Memory B cell (primary cell): Measurements from ENCODE around the gene ATPAF2.

Source experiments
- ATAC-seq: fragments of 150-1000 bp; cut with Tn5 transposase; 2 replicates; pipeline ENCODE4 v1.10.0; 2021; ENCODE audit warnings: low read depth, mild to moderate bottlenecking, moderate library complexity
- DNase-seq, 2 donors: peaks; one replicate each; pipeline ENCODE4 v3.0.0; 2022; ENCODE audit warnings: low spot score in 2 of 2
- H3K27ac Mint-ChIP-seq: one replicate; pipeline ENCODE4 v1.8.0; 2022; ENCODE audit warnings: mild to moderate bottlenecking, moderate library complexity, mixed read lengths
- H3K27me3 Mint-ChIP-seq: one replicate; pipeline ENCODE4 v1.8.0; 2022; ENCODE audit warnings: mixed read lengths
- H3K36me3 Mint-ChIP-seq: one replicate; pipeline ENCODE4 v1.8.0; 2022; ENCODE audit warnings: mild to moderate bottlenecking, mixed read lengths
- H3K4me1 Mint-ChIP-seq: one replicate; pipeline ENCODE4 v1.8.0; 2022; ENCODE audit warnings: mixed read lengths
- H3K4me3 Mint-ChIP-seq: one replicate; pipeline ENCODE4 v1.8.0; 2022; ENCODE audit warnings: mild to moderate bottlenecking, moderate library complexity, mixed read lengths
- H3K9me3 Mint-ChIP-seq: one replicate; pipeline ENCODE4 v1.8.0; 2022; ENCODE audit warnings: mixed read lengths

ATPAF2 gene

DNA sequence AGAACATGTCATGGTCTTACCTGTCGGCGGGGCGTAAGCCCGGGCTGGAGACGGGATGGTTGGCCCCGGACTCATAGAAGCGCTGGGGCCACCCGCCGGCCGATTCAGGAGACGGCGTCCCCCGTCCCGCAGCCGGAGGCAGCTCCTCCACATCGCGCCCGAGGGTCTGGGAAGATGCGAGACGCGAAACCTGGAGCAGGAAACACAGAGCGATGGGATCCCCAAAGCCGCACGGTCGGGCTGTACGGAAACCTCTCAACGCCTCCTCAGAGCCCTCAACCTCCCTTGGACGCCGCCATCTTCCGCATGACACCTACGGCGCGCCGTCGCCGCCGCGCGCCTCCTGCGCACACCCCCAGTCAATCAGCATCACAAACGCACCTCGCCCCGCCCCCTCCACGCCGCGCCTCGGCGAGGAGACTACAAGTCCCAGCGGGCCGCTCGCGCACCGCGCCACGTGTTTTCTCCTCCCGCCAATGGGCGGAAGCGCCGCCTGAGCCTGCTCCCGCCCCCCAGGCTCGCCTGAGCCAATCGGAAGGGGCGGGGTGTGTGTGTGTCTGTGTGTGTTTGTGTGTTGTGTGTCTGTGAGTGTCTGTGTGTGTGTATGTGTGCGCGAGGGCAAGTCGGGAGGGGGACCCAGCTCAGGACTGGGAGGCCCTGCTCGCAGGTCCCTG is at the start of gene ATPAF2, which contains the start of gene GID4:
ATPAF2 (minus strand) TSS at position 308 of the 674 bp plus-strand sequence; CDS start at position 153, 155 bp downstream.
GID4 (plus strand) TSS at position 548 of the 674 bp plus-strand sequence; CDS start at position 605, 57 bp downstream.
- H3K36me3 Mint-ChIP-seq: peaks cover 2% of the 10 kb centered on the region
- peak; percentile 98 to 99 for DNase-seq
- H3K9me3 Mint-ChIP-seq: no peaks in the 10 kb centered on the region
- H3K4me1 Mint-ChIP-seq: peaks cover 39% of the 10 kb centered on the region
- H3K4me3 Mint-ChIP-seq: peak within 1 kb of the TSS; percentile 87
- H3K27ac Mint-ChIP-seq: peak within 1 kb of the TSS; percentile 58
- no peaks in the 10 kb centered on the region for H3K27me3 Mint-ChIP-seq
- peak; percentile 85 for ATAC-seq

DNA sequence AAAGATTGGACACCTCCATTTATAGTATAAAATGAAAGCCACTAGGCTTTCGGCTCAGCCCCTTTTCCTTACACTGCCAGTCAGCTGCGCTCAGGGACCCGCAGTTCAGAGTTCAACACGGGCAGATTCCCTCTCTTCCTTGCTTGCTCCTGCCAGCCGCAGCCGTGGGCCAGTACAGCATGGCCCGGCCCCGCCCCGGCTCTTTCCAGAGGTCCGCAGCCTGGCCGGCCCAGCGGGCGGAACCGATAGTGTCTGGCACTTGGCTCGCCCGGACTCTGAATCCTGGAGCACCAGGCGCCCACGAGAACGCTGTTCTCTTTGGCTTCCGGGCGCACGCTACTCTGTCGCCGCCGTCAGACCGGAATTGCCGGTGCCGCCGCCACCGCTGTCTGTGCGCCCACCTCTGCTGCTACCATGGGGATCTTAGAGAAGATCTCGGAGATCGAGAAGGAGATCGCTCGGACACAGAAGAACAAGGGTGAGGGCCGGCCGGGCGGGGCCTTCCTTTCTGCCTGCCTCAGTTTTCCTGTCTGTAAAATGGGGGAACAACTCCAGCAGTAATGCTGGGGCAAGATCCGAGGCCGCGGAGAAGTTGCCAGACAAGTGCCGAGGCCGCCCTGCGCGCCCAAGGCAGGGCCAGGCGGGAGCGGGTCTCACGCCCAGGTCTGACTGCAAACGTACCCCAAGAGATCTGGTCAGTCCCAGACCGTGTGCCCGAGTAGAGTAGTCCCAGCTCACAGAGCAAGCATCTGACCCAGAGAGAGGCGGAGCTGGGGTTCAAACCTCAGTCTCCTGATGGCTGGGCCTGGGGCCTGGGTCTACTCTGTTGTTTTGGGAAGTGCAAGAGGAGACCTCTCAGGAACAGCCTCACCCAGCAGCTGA is 48.9 kb upstream of the ATPAF2 start, which contains the start of gene DRG2:
DRG2 (plus strand) TSS at position 339 of the 882 bp plus-strand sequence; CDS start at position 415, 76 bp downstream.
- H3K27me3 Mint-ChIP-seq: no peaks in the 10 kb centered on the region
- no peaks in the 10 kb centered on the region for H3K9me3 Mint-ChIP-seq

GRCh38 chr17:18084256-18084655 is 45.3 kb upstream of the ATPAF2 start:
- Mint-ChIP-seq H3K9me3 (no peaks in the 10 kb centered on the region), H3K4me3 (no peak overlapping the region), H3K4me1 (peaks cover 13% of the 10 kb centered on the region), H3K36me3 (peaks cover 2% of the 10 kb centered on the region), H3K27ac (no peak overlapping the region), H3K27me3 (peaks cover 3% of the 10 kb centered on the region)
- DNase-seq (no peak), ATAC-seq (no peak)

More for the DNA sequence above, 48.9 kb upstream of the ATPAF2 start, which contains the start of gene DRG2:
- H3K4me3 Mint-ChIP-seq: peak within 1 kb of the TSS; percentile 100
- DNase-seq: peak; percentile 91 to 97
- peaks cover 3% of the 10 kb centered on the region for H3K36me3 Mint-ChIP-seq
- peak; percentile 95 for ATAC-seq
- H3K4me1 Mint-ChIP-seq: peaks cover 19% of the 10 kb centered on the region
- H3K27ac Mint-ChIP-seq: peak within 1 kb of the TSS; percentile 94

- Mint-ChIP-seq H3K27ac (no peak overlapping the region), H3K36me3 (no peaks in the 10 kb centered on the region), H3K27me3 (peaks cover 12% of the 10 kb centered on the region), H3K9me3 (no peaks in the 10 kb centered on the region), H3K4me1 (no peaks in the 10 kb centered on the region), H3K4me3 (no peak overlapping the region)
- ATAC-seq (no peak), DNase-seq (no peak)
Measured at GRCh38 chr17:18079543-18079942, 40.6 kb upstream of the ATPAF2 start.

DNA sequence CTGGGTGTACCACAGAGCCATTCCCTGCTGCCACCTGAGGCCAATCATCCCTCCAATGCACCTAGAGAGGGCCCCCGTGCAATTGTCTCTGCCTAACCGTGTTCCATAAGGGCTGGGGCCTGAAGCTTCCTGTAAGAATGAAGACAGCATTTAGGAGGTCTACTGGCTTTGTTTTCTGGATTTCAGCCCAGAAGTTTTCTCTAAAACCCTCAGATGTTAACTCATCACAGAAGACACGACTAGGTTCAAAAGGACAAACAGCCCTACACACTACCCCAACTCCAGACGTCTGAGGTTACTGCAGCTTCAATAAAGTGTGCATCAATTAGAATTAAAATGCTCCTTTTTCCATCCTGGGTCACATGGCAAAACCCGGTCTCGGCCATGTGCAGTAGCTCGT is 38.0 kb upstream of the ATPAF2 start:
- Mint-ChIP-seq H3K36me3 (no peaks in the 10 kb centered on the region), H3K27ac (no peak overlapping the region), H3K9me3 (no peaks in the 10 kb centered on the region), H3K4me1 (no peaks in the 10 kb centered on the region), H3K27me3 (peaks cover 14% of the 10 kb centered on the region), H3K4me3 (no peak overlapping the region)
- DNase-seq (no peak), ATAC-seq (no peak)

GRCh38 chr17:18074566-18075272 is 35.8 kb upstream of the ATPAF2 start:
- Mint-ChIP-seq H3K9me3 (no peaks in the 10 kb centered on the region), H3K27me3 (peaks cover 12% of the 10 kb centered on the region), H3K36me3 (no peaks in the 10 kb centered on the region), H3K4me1 (no peaks in the 10 kb centered on the region), H3K27ac (no peak overlapping the region), H3K4me3 (no peak overlapping the region)
- ATAC-seq: no peak
- no peak for DNase-seq

DNA sequence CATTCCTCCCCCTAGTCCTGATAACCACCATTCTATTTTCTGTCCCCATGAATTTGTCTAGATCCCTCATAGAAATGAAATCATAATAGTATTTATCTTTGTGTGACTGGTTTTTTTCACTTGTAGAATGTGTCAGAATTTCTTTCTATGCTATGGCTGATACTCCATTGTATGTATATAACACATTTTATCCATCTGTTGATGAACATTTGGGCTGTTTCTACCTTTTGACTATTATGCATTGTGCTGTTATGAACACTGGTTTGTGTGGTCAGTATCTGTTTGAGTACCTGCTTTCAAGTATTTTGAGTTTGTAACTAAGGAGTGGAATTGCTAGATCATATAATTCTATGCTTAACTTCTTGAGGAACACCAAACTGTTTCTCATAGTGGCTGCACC is 32.8 kb upstream of the ATPAF2 start:
- no peak for ATAC-seq
- Mint-ChIP-seq H3K4me3 (no peak overlapping the region), H3K4me1 (no peaks in the 10 kb centered on the region), H3K9me3 (no peaks in the 10 kb centered on the region), H3K27me3 (peaks cover 7% of the 10 kb centered on the region), H3K36me3 (peaks cover 2% of the 10 kb centered on the region), H3K27ac (no peak overlapping the region)
- DNase-seq: no peak

- Mint-ChIP-seq H3K27me3 (peaks cover 7% of the 10 kb centered on the region), H3K9me3 (no peaks in the 10 kb centered on the region), H3K4me1 (no peaks in the 10 kb centered on the region), H3K4me3 (no peak overlapping the region), H3K36me3 (peaks cover 4% of the 10 kb centered on the region), H3K27ac (no peak overlapping the region)
- DNase-seq (no peak), ATAC-seq (no peak)
Measured at GRCh38 chr17:18070861-18071340, 31.9 kb upstream of the ATPAF2 start.

- DNase-seq (no peak), ATAC-seq (no peak)
- H3K27me3 Mint-ChIP-seq: no peaks in the 10 kb centered on the region
- H3K4me3 Mint-ChIP-seq: no peak overlapping the region
- peaks cover 15% of the 10 kb centered on the region for H3K36me3 Mint-ChIP-seq
- no peak overlapping the region for H3K27ac Mint-ChIP-seq
- H3K9me3 Mint-ChIP-seq: no peaks in the 10 kb centered on the region
- no peaks in the 10 kb centered on the region for H3K4me1 Mint-ChIP-seq
Measured at GRCh38 chr17:18069101-18069500, 30.1 kb upstream of the ATPAF2 start.

DNA sequence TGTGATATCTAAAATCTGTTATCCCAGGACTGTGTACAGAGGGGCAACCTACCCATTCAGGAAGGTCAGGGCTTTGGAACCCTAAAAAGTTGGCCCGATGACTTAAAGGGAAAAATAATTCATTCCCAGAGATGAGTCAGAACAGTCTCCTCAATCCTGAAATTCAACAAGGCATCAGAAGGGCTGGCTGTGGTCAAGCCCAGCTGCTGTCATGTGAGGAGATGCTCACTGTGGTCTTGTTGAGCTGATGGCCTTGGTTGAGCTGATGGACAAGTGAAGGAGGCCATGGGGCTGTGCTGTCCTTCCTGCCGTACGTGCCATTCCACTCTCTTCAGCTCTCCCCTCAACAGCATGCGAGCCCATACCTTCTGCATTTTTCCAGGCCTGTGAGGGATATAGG is 27.9 kb upstream of the ATPAF2 start:
- no peak overlapping the region for H3K27ac Mint-ChIP-seq
- ATAC-seq (no peak), DNase-seq (no peak)
- H3K4me1 Mint-ChIP-seq: no peaks in the 10 kb centered on the region
- H3K9me3 Mint-ChIP-seq: no peaks in the 10 kb centered on the region
- H3K4me3 Mint-ChIP-seq: no peak overlapping the region
- H3K27me3 Mint-ChIP-seq: no peaks in the 10 kb centered on the region
- peaks cover 19% of the 10 kb centered on the region for H3K36me3 Mint-ChIP-seq

DNA sequence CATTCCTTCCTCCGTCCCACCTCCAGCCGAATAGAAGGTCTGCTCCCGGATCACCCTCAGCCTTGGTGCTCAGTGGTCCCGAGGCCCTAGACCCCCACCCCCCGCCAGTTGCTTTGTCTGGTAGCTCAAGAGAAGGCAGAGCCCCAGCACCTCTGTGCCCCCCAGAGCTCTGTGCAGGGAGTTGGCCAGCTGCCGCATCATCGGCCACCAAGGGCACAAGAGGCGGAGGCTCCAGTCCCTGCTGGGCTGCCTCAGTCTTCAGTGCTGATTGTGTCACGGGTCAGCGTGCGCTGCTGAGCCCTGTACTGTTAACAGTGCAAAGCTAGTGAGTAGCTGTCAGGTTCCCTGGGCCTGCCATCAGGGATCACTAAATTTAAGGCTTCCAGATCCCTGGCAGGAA is 26.6 kb upstream of the ATPAF2 start:
- no peak overlapping the region for H3K4me3 Mint-ChIP-seq
- DNase-seq (no peak), ATAC-seq (no peak)
- no peaks in the 10 kb centered on the region for H3K27me3 Mint-ChIP-seq
- H3K9me3 Mint-ChIP-seq: no peaks in the 10 kb centered on the region
- no peak overlapping the region for H3K27ac Mint-ChIP-seq
- no peaks in the 10 kb centered on the region for H3K4me1 Mint-ChIP-seq
- peaks cover 24% of the 10 kb centered on the region for H3K36me3 Mint-ChIP-seq

GRCh38 chr17:18064053-18064452 is 25.1 kb upstream of the ATPAF2 start:
- DNase-seq (no peak), ATAC-seq (no peak)
- H3K36me3 Mint-ChIP-seq: peaks cover 29% of the 10 kb centered on the region
- peak overlapping the region; percentile 35 for H3K27ac Mint-ChIP-seq
- H3K9me3 Mint-ChIP-seq: no peaks in the 10 kb centered on the region
- H3K4me3 Mint-ChIP-seq: no peak overlapping the region
- H3K4me1 Mint-ChIP-seq: no peaks in the 10 kb centered on the region
- H3K27me3 Mint-ChIP-seq: no peaks in the 10 kb centered on the region

GRCh38 chr17:18059283-18059682 is 20.3 kb upstream of the ATPAF2 start:
- Mint-ChIP-seq H3K4me1 (no peaks in the 10 kb centered on the region), H3K27ac (no peak overlapping the region), H3K9me3 (no peaks in the 10 kb centered on the region), H3K27me3 (no peaks in the 10 kb centered on the region), H3K36me3 (peaks cover 35% of the 10 kb centered on the region), H3K4me3 (no peak overlapping the region)
- ATAC-seq (no peak), DNase-seq (no peak)

DNA sequence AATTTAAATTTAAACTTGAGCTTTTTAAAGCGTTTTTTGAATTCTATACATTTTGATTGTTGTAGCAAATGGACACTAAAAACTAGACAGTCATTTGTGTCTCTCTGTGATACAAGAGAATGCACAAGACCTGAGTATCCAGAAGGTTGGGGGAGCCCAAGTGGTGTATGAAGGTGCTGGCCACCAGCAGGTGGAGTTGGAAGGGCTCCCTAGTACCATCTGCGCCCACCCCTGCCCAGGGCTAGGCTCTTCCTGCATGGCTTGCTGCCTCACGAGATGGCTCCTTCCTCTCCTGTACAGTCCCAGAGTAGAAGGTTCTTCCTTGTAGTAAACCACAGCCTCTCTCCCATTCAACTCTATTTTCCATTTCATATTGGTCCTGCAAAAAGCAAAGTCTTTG is 17.2 kb upstream of the ATPAF2 start:
- H3K9me3 Mint-ChIP-seq: no peaks in the 10 kb centered on the region
- no peak for DNase-seq
- no peak overlapping the region for H3K4me3 Mint-ChIP-seq
- no peak overlapping the region for H3K27ac Mint-ChIP-seq
- peaks cover 31% of the 10 kb centered on the region for H3K36me3 Mint-ChIP-seq
- no peak for ATAC-seq
- no peaks in the 10 kb centered on the region for H3K4me1 Mint-ChIP-seq
- no peaks in the 10 kb centered on the region for H3K27me3 Mint-ChIP-seq
